WTC11 (cell line): ENCODE data around the gene HOMEZ. TPM values are rescaled to one million over a fixed set of nuclear protein-coding genes. Genes with fewer than 3 reads are reported as not detected.
A peak's percentile ranks its signal among the peaks of the same experiment; 100 is the strongest.

Source experiments
- ATAC-seq: fragments of 200-7000 bp; cut with Tn5 transposase; 2 replicates; pipeline ENCODE4 v1.10.0; 2021; ENCODE audit warnings: mild to moderate bottlenecking, moderate library complexity
- CTCF ChIA-PET: fragments of 300-600 bp; sonication (Branson Sonifier 250); formaldehyde crosslinking; loops from one replicate; lab custom pipeline; 2021; ENCODE audit warnings: antibody characterized with exemption; lab: Charles Lee
- POLR2A ChIA-PET: fragments of 350-600 bp; sonication (Branson Sonifier 250); formaldehyde crosslinking; loops from one replicate; lab custom pipeline; 2021; ENCODE audit warnings: antibody characterized with exemption; lab: Charles Lee
- DNase-seq: peaks from one replicate; pipeline ENCODE4 v3.0.0; 2021; ENCODE audit warnings: low spot score
- H3K27ac Mint-ChIP-seq: 2 replicates; pipeline ENCODE4 v1.8.0; 2021; ENCODE audit warnings: mixed read lengths
- H3K27me3 Mint-ChIP-seq: 2 replicates; pipeline ENCODE4 v1.8.0; 2021; ENCODE audit warnings: low read depth, mild to moderate bottlenecking, moderate library complexity, mixed read lengths
- H3K36me3 Mint-ChIP-seq: 2 replicates; pipeline ENCODE4 v1.8.0; 2021; ENCODE audit warnings: mixed read lengths
- H3K4me1 Mint-ChIP-seq: 2 replicates; pipeline ENCODE4 v1.8.0; 2022; ENCODE audit warnings: mixed read lengths
- H3K4me3 Mint-ChIP-seq: 2 replicates; pipeline ENCODE4 v1.8.0; 2021; ENCODE audit warnings: mild to moderate bottlenecking, moderate library complexity, mixed read lengths
- H3K9me3 Mint-ChIP-seq: 2 replicates; pipeline ENCODE4 v1.8.0; 2021; ENCODE audit warnings: mixed read lengths
- CDX4 ChIP-seq: fragments of 250-450 bp; sonication (Bioruptor Pico); IDR thresholded peaks from 2 replicates; pipeline ENCODE4 v1.9.0; 2021; ENCODE audit warnings: moderate library complexity, mild to moderate bottlenecking, inconsistent platforms, borderline replicate concordance
- CREM ChIP-seq: sonication (generic); formaldehyde crosslinking; IDR thresholded peaks from 2 replicates; pipeline ENCODE4 v1.8.1; 2022; ENCODE audit warnings: mild to moderate bottlenecking, missing genetic modification reagents, moderate library complexity
- FOXP4 ChIP-seq: sonication (generic); formaldehyde crosslinking; IDR thresholded peaks from 2 replicates; pipeline ENCODE4 v1.8.0; 2022; ENCODE audit warnings: mild to moderate bottlenecking, missing genetic modification reagents
- HMGXB4 ChIP-seq: sonication (generic); formaldehyde crosslinking; IDR thresholded peaks from 2 replicates; pipeline ENCODE4 v1.8.1; 2023; ENCODE audit warnings: mild to moderate bottlenecking, moderate library complexity, missing genetic modification reagents
- IRF1 ChIP-seq: sonication (generic); formaldehyde crosslinking; IDR thresholded peaks from 2 replicates; pipeline ENCODE4 v1.8.0; 2023; ENCODE audit warnings: missing genetic modification reagents
- MLX ChIP-seq: sonication (generic); formaldehyde crosslinking; IDR thresholded peaks from 2 replicates; pipeline ENCODE4 v1.8.1; 2023; ENCODE audit warnings: mild to moderate bottlenecking, missing genetic modification reagents, moderate library complexity
- MYBL2 ChIP-seq: sonication (generic); formaldehyde crosslinking; IDR thresholded peaks from 2 replicates; pipeline ENCODE4 v1.8.1; 2023; ENCODE audit warnings: mild to moderate bottlenecking, moderate library complexity, missing genetic modification reagents
- NFYB ChIP-seq: sonication (generic); formaldehyde crosslinking; conservative IDR thresholded peaks from 2 replicates; pipeline ENCODE4 v1.8.0; 2022; ENCODE audit warnings: low read depth, missing genetic modification reagents
- OVOL2 ChIP-seq: fragments of 250-450 bp; sonication (Bioruptor Pico); IDR thresholded peaks from 2 replicates; pipeline ENCODE4 v1.9.0; 2021; ENCODE audit warnings: mild to moderate bottlenecking, borderline replicate concordance
- SOX15 ChIP-seq: fragments of 250-450 bp; sonication (Bioruptor Pico); IDR thresholded peaks from 2 replicates; pipeline ENCODE4 v1.9.0; 2021; ENCODE audit warnings: mild to moderate bottlenecking
- ZBTB21 ChIP-seq: sonication (generic); formaldehyde crosslinking; IDR thresholded peaks from 2 replicates; pipeline ENCODE4 v1.8.1; 2023; ENCODE audit warnings: mild to moderate bottlenecking, missing genetic modification reagents, borderline replicate concordance
- ZNF121 ChIP-seq: sonication (generic); formaldehyde crosslinking; IDR thresholded peaks from 2 replicates; pipeline ENCODE4 v1.8.0; 2023; ENCODE audit warnings: missing genetic modification reagents
- ZNF317 ChIP-seq: sonication (generic); formaldehyde crosslinking; IDR thresholded peaks from 2 replicates; pipeline ENCODE4 v1.8.1; 2023; ENCODE audit warnings: low read depth, mild to moderate bottlenecking, moderate library complexity, missing genetic modification reagents, borderline replicate concordance
- total RNA-seq: library from RNA; stranded (reverse); gene quantifications from 3 replicates; pipeline ENCODE4 v1.2.3, GENCODE V29; 2021
- TF ChIP-seq, protein P1 (sequence below): sonication (generic); formaldehyde crosslinking; IDR thresholded peaks from 2 replicates; pipeline ENCODE4 v1.8.1; 2022; ENCODE audit warnings: mild to moderate bottlenecking, missing genetic modification reagents, moderate library complexity, borderline replicate concordance
- TF ChIP-seq, protein P2 (sequence below): sonication (generic); formaldehyde crosslinking; IDR thresholded peaks from 2 replicates; pipeline ENCODE4 v1.8.0; 2022; ENCODE audit warnings: mild to moderate bottlenecking, missing genetic modification reagents

Gene HOMEZ
- total RNA-seq, 1 experiment from 2014 or later = 10.7 TPM

DNA sequence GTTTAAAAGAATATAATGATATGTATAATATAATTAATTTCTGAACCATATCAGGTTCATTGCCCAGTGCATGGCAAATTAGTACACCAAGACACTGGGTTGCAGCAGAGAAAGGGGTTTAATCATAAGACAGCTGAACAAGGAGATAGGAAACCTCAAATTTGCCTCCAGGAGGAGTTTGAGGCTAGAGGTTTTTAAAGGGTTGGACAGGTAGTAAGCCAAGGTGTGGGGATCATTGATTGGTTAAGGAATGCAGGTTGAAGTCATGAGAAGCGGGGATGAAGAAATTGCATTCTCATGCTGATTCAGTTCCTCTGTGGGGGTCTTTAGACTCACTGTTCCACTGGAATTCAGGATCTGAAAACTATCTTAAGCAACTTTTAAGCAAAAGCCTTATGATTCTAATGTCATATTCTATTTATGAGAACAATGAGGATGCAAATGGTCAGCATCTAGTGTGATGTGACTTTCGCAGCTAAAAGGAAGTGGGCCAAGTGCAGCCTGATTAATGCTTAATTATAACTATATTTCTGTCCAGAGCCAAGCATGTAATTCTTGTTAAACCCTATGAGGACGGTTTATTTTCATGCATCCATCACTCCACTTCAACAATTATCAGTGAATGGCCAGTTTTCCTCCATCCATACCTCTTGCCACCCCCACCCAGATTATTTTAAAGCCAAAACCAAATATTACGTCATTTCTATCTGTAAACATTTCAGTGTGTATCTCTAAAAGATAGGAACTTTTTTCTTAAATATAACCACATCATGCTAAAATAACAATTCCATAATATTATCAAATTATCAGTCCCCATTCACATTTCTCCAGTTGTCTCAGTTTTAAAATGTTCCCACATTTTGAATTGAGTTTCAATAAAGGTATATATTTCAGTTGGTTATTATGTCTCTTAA, 33.3 kb downstream of the HOMEZ start:
- DNase-seq = no peak
- H3K4me3 Mint-ChIP-seq = peak overlapping the region; percentile 7
- ATAC-seq = peak; percentile 67
- TF ChIP-seq FOXP4 (no peak), ZBTB21 (CRISPR knock-in tag) (no peak), SOX15 (CRISPR knock-in tag) (no peak), HMGXB4 (no peak), NFYB (CRISPR knock-in tag) (no peak), CDX4 (CRISPR knock-in tag) (no peak), MYBL2 (CRISPR knock-in tag) (no peak), ZNF121 (CRISPR knock-in tag) (no peak)
- TF ChIP-seq, protein P1, sequence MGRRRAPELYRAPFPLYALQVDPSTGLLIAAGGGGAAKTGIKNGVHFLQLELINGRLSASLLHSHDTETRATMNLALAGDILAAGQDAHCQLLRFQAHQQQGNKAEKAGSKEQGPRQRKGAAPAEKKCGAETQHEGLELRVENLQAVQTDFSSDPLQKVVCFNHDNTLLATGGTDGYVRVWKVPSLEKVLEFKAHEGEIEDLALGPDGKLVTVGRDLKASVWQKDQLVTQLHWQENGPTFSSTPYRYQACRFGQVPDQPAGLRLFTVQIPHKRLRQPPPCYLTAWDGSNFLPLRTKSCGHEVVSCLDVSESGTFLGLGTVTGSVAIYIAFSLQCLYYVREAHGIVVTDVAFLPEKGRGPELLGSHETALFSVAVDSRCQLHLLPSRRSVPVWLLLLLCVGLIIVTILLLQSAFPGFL (CRISPR knock-in tag) = no peak
- H3K36me3 Mint-ChIP-seq = no peaks in the 10 kb centered on the region
- peaks cover 39% of the 10 kb centered on the region for H3K4me1 Mint-ChIP-seq
- no peaks in the 10 kb centered on the region for H3K27me3 Mint-ChIP-seq
- POLR2A ChIA-PET = no interaction called here
- peak overlapping the region; percentile 82 for H3K27ac Mint-ChIP-seq
- H3K9me3 Mint-ChIP-seq = no peaks in the 10 kb centered on the region
- CTCF ChIA-PET = interaction anchor here (0.5 to 1.8 kb wide), 9 partner anchors 9 to 303 kb away, joined by 3 to 14 read pairs (median 4); partner anchors contain the start of genes ACIN1, C14orf119 and PABPN1

- DNase-seq (no peak), ATAC-seq (peak; percentile 87)
- Mint-ChIP-seq H3K4me3 (no peak overlapping the region), H3K9me3 (no peaks in the 10 kb centered on the region), H3K4me1 (peaks cover 39% of the 10 kb centered on the region), H3K36me3 (no peaks in the 10 kb centered on the region), H3K27me3 (no peaks in the 10 kb centered on the region), H3K27ac (peak overlapping the region; percentile 98)
- POLR2A ChIA-PET = no interaction called here
- CTCF ChIA-PET = interaction anchor here (0.5 to 1.8 kb wide), 9 partner anchors 8 to 304 kb away, joined by 3 to 14 read pairs (median 4); partner anchors contain the start of genes ACIN1, C14orf119 and PABPN1
- TF ChIP-seq NFYB (CRISPR knock-in tag) (no peak), MLX (CRISPR knock-in tag) (no peak), CREM (CRISPR knock-in tag) (no peak), OVOL2 (CRISPR knock-in tag) (no peak), ZNF317 (CRISPR knock-in tag) (no peak), IRF1 (CRISPR knock-in tag) (no peak)
- TF ChIP-seq, protein P2, sequence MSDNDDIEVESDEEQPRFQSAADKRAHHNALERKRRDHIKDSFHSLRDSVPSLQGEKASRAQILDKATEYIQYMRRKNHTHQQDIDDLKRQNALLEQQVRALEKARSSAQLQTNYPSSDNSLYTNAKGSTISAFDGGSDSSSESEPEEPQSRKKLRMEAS (CRISPR knock-in tag) = no peak
Measured at GRCh38 chr14:23252006-23252405, 33.9 kb downstream of the HOMEZ start.
